Activated B cell treated with CpG ODN at 0.5 μM for 24 hours (primary cell): Measurements from ENCODE around the gene MCC. TPM values are rescaled to one million over a fixed set of nuclear protein-coding genes. Genes with fewer than 3 reads are reported as not detected.
"Not testable (repeated sequence)": the region's sequence is repeated elsewhere in the genome, so short reads cannot be mapped to it uniquely, and the experiment has no call there.

ENCODE experiments used
- ATAC-seq: fragments of 200-7000 bp; cut with Tn5 transposase; one replicate; pipeline ENCODE4 v1.10.0; 2021; ENCODE audit warnings: low read depth, mild to moderate bottlenecking, moderate library complexity
- CTCF ChIA-PET: fragments of 350-600 bp; sonication (Branson Sonifier 250); formaldehyde crosslinking; loops from one replicate; lab custom pipeline; 2021; ENCODE audit warnings: antibody characterized with exemption; lab: Charles Lee
- POLR2A ChIA-PET: fragments of 350-600 bp; sonication (Branson Sonifier 250); formaldehyde crosslinking; loops from one replicate; lab custom pipeline; 2021; ENCODE audit warnings: antibody characterized with exemption; lab: Charles Lee
- DNase-seq: peaks from one replicate; pipeline ENCODE4 v3.0.0; 2022
- H3K27ac Mint-ChIP-seq: one replicate; pipeline ENCODE4 v1.8.0; 2020; ENCODE audit warnings: mixed read lengths
- H3K27me3 Mint-ChIP-seq: one replicate; pipeline ENCODE4 v1.8.0; 2021; ENCODE audit warnings: mixed read lengths
- H3K36me3 Mint-ChIP-seq: one replicate; pipeline ENCODE4 v1.8.0; 2021; ENCODE audit warnings: low read depth, mixed read lengths
- H3K4me1 Mint-ChIP-seq: one replicate; pipeline ENCODE4 v1.8.0; 2021; ENCODE audit warnings: mixed read lengths
- H3K4me3 Mint-ChIP-seq: one replicate; pipeline ENCODE4 v1.8.0; 2020; ENCODE audit warnings: mild to moderate bottlenecking, mixed read lengths
- H3K9me3 Mint-ChIP-seq: one replicate; pipeline ENCODE4 v1.8.0; 2020; ENCODE audit warnings: mixed read lengths
- intact Hi-C: fragments of 100-400 bp; cut with micrococcal nuclease; formaldehyde crosslinking; loops from one replicate; pipeline ENCODE4 v1.15.1; 2024
- total RNA-seq: library from RNA; stranded (reverse); gene quantifications from 2 replicates; pipeline ENCODE4 v1.2.3, GENCODE V29; 2022
- TF ChIP-seq, protein P1 (sequence below): fragments of 200-600 bp; IDR thresholded peaks from one replicate; pipeline ENCODE4 v1.8.0; 2022; ENCODE audit warnings: antibody characterized with exemption, mild to moderate bottlenecking

MCC gene
- total RNA-seq, 1 donor from 2014 or later, result 0.22 TPM

GRCh38 chr5:113463032-113463431 lies 25.2 kb downstream of the MCC start:
- intact Hi-C loops, result no loop called here
- DNase-seq (no peak), ATAC-seq (no peak)
- TF ChIP-seq, protein P1, sequence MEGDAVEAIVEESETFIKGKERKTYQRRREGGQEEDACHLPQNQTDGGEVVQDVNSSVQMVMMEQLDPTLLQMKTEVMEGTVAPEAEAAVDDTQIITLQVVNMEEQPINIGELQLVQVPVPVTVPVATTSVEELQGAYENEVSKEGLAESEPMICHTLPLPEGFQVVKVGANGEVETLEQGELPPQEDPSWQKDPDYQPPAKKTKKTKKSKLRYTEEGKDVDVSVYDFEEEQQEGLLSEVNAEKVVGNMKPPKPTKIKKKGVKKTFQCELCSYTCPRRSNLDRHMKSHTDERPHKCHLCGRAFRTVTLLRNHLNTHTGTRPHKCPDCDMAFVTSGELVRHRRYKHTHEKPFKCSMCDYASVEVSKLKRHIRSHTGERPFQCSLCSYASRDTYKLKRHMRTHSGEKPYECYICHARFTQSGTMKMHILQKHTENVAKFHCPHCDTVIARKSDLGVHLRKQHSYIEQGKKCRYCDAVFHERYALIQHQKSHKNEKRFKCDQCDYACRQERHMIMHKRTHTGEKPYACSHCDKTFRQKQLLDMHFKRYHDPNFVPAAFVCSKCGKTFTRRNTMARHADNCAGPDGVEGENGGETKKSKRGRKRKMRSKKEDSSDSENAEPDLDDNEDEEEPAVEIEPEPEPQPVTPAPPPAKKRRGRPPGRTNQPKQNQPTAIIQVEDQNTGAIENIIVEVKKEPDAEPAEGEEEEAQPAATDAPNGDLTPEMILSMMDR, result no peak
- Mint-ChIP-seq H3K4me3 (no peak overlapping the region), H3K9me3 (no peaks in the 10 kb centered on the region), H3K27ac (no peak overlapping the region), H3K27me3 (peaks cover 6% of the 10 kb centered on the region), H3K36me3 (no peaks in the 10 kb centered on the region), H3K4me1 (no peaks in the 10 kb centered on the region)
- POLR2A ChIA-PET, result no interaction called here
- CTCF ChIA-PET, result no interaction called here

GRCh38 chr5:113457106-113457505 lies 31.1 kb downstream of the MCC start:
- ATAC-seq, CTCF ChIA-PET, H3K4me1 Mint-ChIP-seq, intact Hi-C loops, POLR2A ChIA-PET, H3K4me3 Mint-ChIP-seq, DNase-seq, H3K27me3 Mint-ChIP-seq, H3K9me3 Mint-ChIP-seq, H3K36me3 Mint-ChIP-seq, H3K27ac Mint-ChIP-seq: not testable (repeated sequence)

- H3K4me1 Mint-ChIP-seq, result no peaks in the 10 kb centered on the region
- no peak for DNase-seq
- no peak overlapping the region for H3K27ac Mint-ChIP-seq
- intact Hi-C loops, result no loop called here
- H3K4me3 Mint-ChIP-seq, result no peak overlapping the region
- POLR2A ChIA-PET, result no interaction called here
- peaks cover 6% of the 10 kb centered on the region for H3K27me3 Mint-ChIP-seq
- CTCF ChIA-PET, result no interaction called here
- TF ChIP-seq, protein P1, result no peak
- H3K36me3 Mint-ChIP-seq, result no peaks in the 10 kb centered on the region
- no peaks in the 10 kb centered on the region for H3K9me3 Mint-ChIP-seq
- no peak for ATAC-seq
Measured at GRCh38 chr5:113452941-113453340, 35.3 kb downstream of the MCC start.

DNA sequence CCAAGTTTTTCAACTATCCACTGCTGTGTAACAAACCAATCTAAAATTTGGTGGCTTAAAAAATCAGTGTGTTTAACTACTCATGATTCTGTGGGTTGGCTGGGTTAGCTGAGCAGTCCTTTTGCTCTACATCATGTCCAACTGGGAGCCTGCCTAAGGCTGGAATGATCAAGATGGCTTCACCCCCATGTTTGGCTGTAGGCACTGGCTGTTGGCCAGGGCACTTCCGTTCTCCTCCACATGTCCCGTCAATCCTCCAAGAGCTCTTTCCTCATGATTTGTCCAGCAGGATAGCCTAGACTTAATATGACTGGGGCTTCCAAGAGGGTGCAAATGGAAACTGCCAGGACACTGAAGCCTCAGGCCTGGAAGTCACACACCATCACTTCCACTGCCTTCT lies 36.5 kb downstream of the MCC start:
- H3K36me3 Mint-ChIP-seq, result no peaks in the 10 kb centered on the region
- ChIA-PET POLR2A (no interaction called here), CTCF (no interaction called here)
- H3K9me3 Mint-ChIP-seq, result no peaks in the 10 kb centered on the region
- peaks cover 8% of the 10 kb centered on the region for H3K27me3 Mint-ChIP-seq
- no peak for ATAC-seq
- no peak overlapping the region for H3K4me3 Mint-ChIP-seq
- TF ChIP-seq, protein P1, result no peak
- DNase-seq, result no peak
- no peak overlapping the region for H3K27ac Mint-ChIP-seq
- H3K4me1 Mint-ChIP-seq, result no peaks in the 10 kb centered on the region
- intact Hi-C loops, result no loop called here

- H3K9me3 Mint-ChIP-seq, result no peaks in the 10 kb centered on the region
- POLR2A ChIA-PET, result no interaction called here
- H3K4me1 Mint-ChIP-seq, result no peaks in the 10 kb centered on the region
- CTCF ChIA-PET, result no interaction called here
- H3K27ac Mint-ChIP-seq, result no peak overlapping the region
- H3K4me3 Mint-ChIP-seq, result no peak overlapping the region
- ATAC-seq (no peak), DNase-seq (no peak)
- TF ChIP-seq, protein P1, result no peak
- intact Hi-C loops, result no loop called here
- no peaks in the 10 kb centered on the region for H3K36me3 Mint-ChIP-seq
- peaks cover 8% of the 10 kb centered on the region for H3K27me3 Mint-ChIP-seq
Measured at GRCh38 chr5:113450929-113451328, 37.3 kb downstream of the MCC start.

DNA sequence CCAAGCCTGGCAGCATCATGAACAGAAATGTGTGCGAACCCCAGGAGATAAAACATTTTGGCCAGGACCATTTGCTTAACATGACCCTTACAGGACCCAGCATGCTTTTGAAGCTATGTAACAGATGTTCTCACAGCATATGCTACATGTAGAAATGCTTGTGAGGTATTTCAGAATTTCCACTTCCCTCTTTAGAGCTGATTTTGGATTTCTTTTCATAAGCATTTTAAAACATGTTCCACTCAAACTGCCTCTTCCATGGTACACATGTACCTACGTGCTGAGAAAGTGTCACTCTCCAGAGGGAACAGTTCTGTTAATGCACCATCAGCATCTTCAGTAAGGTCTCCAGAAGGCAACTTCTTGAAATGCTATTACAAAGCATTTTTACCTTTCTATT lies 37.8 kb downstream of the MCC start:
- intact Hi-C loops, result no loop called here
- Mint-ChIP-seq H3K9me3 (peaks cover 3% of the 10 kb centered on the region), H3K4me3 (no peak overlapping the region), H3K36me3 (no peaks in the 10 kb centered on the region), H3K4me1 (no peaks in the 10 kb centered on the region), H3K27ac (no peak overlapping the region), H3K27me3 (peaks cover 10% of the 10 kb centered on the region)
- TF ChIP-seq, protein P1, result no peak
- no peak for DNase-seq
- ATAC-seq, result no peak
- ChIA-PET CTCF (no interaction called here), POLR2A (no interaction called here)
